ENCODE results near the gene ENDOV. TPM values are rescaled to one million over a fixed set of nuclear protein-coding genes. Genes with fewer than 3 reads are reported as not detected.

ENDOV gene
- 25.4 and 28.7 TPM in 2 replicates for total RNA-seq
- 10.1 and 13.1 TPM in 2 replicates for polyA plus RNA-seq
- 15.0 and 17.0 TPM in 2 replicates for polyA plus RNA-seq (2012)
- polyA minus RNA-seq (ENCODE audit: low replicate concordance), result 8.7 and 9.9 TPM in 2 replicates

- Histone ChIP-seq H3K27me3 (ENCODE audit: control insufficient read depth, insufficient read depth, low read length) (no peaks in the 10 kb centered on the region), H3K4me3 (replicated peaks in 1 of 4; ENCODE audit: control extremely low read depth in 1 of 4, insufficient read depth in 1 of 4, low read depth in 3 of 4, low read length in 4 of 4) (peak within 1 kb of the TSS; percentile 87 to 100 (median 98)), H4K20me1 (ENCODE audit: control insufficient read depth, extremely low read depth, insufficient read depth, low read length) (no peaks in the 10 kb centered on the region), H3K27ac (ENCODE audit: insufficient read depth, low read length) (peak within 1 kb of the TSS; percentile 100), H3K9me3 (ENCODE audit: control insufficient read depth, insufficient read depth, low read depth, low read length) (no peaks in the 10 kb centered on the region), H3K4me2 (ENCODE audit: extremely low read depth, insufficient read depth, low read length) (peak within 1 kb of the TSS; percentile 93), H2AFZ (ENCODE audit: low read length) (peak within 1 kb of the TSS; percentile 89), H3K4me1 (ENCODE audit: control insufficient read depth, extremely low read depth, insufficient read depth, low read length) (peaks cover 7% of the 10 kb centered on the region), H3K36me3 (ENCODE audit: control insufficient read depth, insufficient read depth, low read length) (peaks cover 11% of the 10 kb centered on the region), H3K9ac (ENCODE audit: insufficient read depth, low read length) (peak within 1 kb of the TSS; percentile 100), H3K79me2 (ENCODE audit: control insufficient read depth, insufficient read depth, low read length) (peaks cover 13% of the 10 kb centered on the region)
- DNase-seq (ENCODE audit: low read depth in 2 of 2), result peak; percentile 94 to 95
- TF ChIP-seq CTCF (conservative IDR thresholded peaks at IDR 0.05 in 1 of 2, IDR thresholded peaks at IDR 0.05 in 1 of 2; ENCODE audit: low read depth in 1 of 2, low read length in 2 of 2) (no peak), EZH2 (IDR thresholded peaks at IDR 0.05; ENCODE audit: low read length, missing control alignments) (no peak)
These were observed at the start of gene ENDOV for GRCh38 chr17:80414803-80415625. Gene ENDOV, plus strand, starts transcription at chr17:80415167. Its CDS starts 28 bp downstream, at chr17:80415195.

- Histone ChIP-seq H3K27me3 (ENCODE audit: control insufficient read depth, insufficient read depth, low read length) (no peaks in the 10 kb centered on the region), H2AFZ (ENCODE audit: low read length) (no peak overlapping the region), H3K36me3 (ENCODE audit: control insufficient read depth, insufficient read depth, low read length) (peaks cover 42% of the 10 kb centered on the region), H3K9me3 (ENCODE audit: control insufficient read depth, insufficient read depth, low read depth, low read length) (no peaks in the 10 kb centered on the region), H3K27ac (ENCODE audit: insufficient read depth, low read length) (no peak overlapping the region), H3K4me3 (replicated peaks in 1 of 4; ENCODE audit: control extremely low read depth in 1 of 4, insufficient read depth in 1 of 4, low read depth in 3 of 4, low read length in 4 of 4) (no peak overlapping the region), H3K79me2 (ENCODE audit: control insufficient read depth, insufficient read depth, low read length) (no peaks in the 10 kb centered on the region), H4K20me1 (ENCODE audit: control insufficient read depth, extremely low read depth, insufficient read depth, low read length) (no peaks in the 10 kb centered on the region), H3K4me1 (ENCODE audit: control insufficient read depth, extremely low read depth, insufficient read depth, low read length) (peaks cover 12% of the 10 kb centered on the region), H3K4me2 (ENCODE audit: extremely low read depth, insufficient read depth, low read length) (no peak overlapping the region), H3K9ac (ENCODE audit: insufficient read depth, low read length) (no peak overlapping the region)
- TF ChIP-seq CTCF (conservative IDR thresholded peaks at IDR 0.05 in 1 of 2, IDR thresholded peaks at IDR 0.05 in 1 of 2; ENCODE audit: low read depth in 1 of 2, low read length in 2 of 2) (no peak), EZH2 (IDR thresholded peaks at IDR 0.05; ENCODE audit: low read length, missing control alignments) (no peak)
- DNase-seq (ENCODE audit: low read depth in 2 of 2), result no peak
These were observed 49.0 kb upstream of the ENDOV start for GRCh38 chr17:80365983-80366382.

GRCh38 chr17:80367503-80367902 lies 47.5 kb upstream of the ENDOV start:
- Histone ChIP-seq H3K27ac (ENCODE audit: insufficient read depth, low read length) (no peak overlapping the region), H3K9ac (ENCODE audit: insufficient read depth, low read length) (no peak overlapping the region), H3K36me3 (ENCODE audit: control insufficient read depth, insufficient read depth, low read length) (peaks cover 43% of the 10 kb centered on the region), H3K4me3 (replicated peaks in 1 of 4; ENCODE audit: control extremely low read depth in 1 of 4, insufficient read depth in 1 of 4, low read depth in 3 of 4, low read length in 4 of 4) (no peak overlapping the region), H4K20me1 (ENCODE audit: control insufficient read depth, extremely low read depth, insufficient read depth, low read length) (no peaks in the 10 kb centered on the region), H3K4me2 (ENCODE audit: extremely low read depth, insufficient read depth, low read length) (no peak overlapping the region), H3K79me2 (ENCODE audit: control insufficient read depth, insufficient read depth, low read length) (no peaks in the 10 kb centered on the region), H3K4me1 (ENCODE audit: control insufficient read depth, extremely low read depth, insufficient read depth, low read length) (peaks cover 10% of the 10 kb centered on the region), H3K27me3 (ENCODE audit: control insufficient read depth, insufficient read depth, low read length) (no peaks in the 10 kb centered on the region), H2AFZ (ENCODE audit: low read length) (no peak overlapping the region), H3K9me3 (ENCODE audit: control insufficient read depth, insufficient read depth, low read depth, low read length) (no peaks in the 10 kb centered on the region)
- TF ChIP-seq CTCF (conservative IDR thresholded peaks at IDR 0.05 in 1 of 2, IDR thresholded peaks at IDR 0.05 in 1 of 2; ENCODE audit: low read depth in 1 of 2, low read length in 2 of 2) (no peak), EZH2 (IDR thresholded peaks at IDR 0.05; ENCODE audit: low read length, missing control alignments) (no peak)
- DNase-seq (ENCODE audit: low read depth in 2 of 2), result no peak

All from fibroblast of lung (primary cell).